ENCODE data around the gene ZMIZ1.

Gene ZMIZ1

GRCh38 chr10:79316671-79317431 lies 248.1 kb downstream of the ZMIZ1 start:
- Histone ChIP-seq H3K4me3 (ENCODE audit: low read depth, low read length) (no peak overlapping the region), H3K36me3 (ENCODE audit: control insufficient read depth, insufficient read depth, low read length) (peaks cover 19% of the 10 kb centered on the region), H3K27ac (ENCODE audit: low read depth, low read length) (peak overlapping the region; percentile 76), H3K9me3 (ENCODE audit: control insufficient read depth, insufficient read depth, low read length) (no peaks in the 10 kb centered on the region), H3K27me3 (ENCODE audit: control insufficient read depth, insufficient read depth, low read length) (no peaks in the 10 kb centered on the region), H3K4me1 (ENCODE audit: control insufficient read depth, insufficient read depth, low read length) (peaks cover 19% of the 10 kb centered on the region), H3K9ac (ENCODE audit: low read depth, low read length) (no peak overlapping the region)

GRCh38 chr10:79318369-79318768 lies 249.6 kb downstream of the ZMIZ1 start:
- Histone ChIP-seq H3K4me3 (ENCODE audit: low read depth, low read length) (no peak overlapping the region), H3K9ac (ENCODE audit: low read depth, low read length) (no peak overlapping the region), H3K9me3 (ENCODE audit: control insufficient read depth, insufficient read depth, low read length) (no peaks in the 10 kb centered on the region), H3K27ac (ENCODE audit: low read depth, low read length) (peak overlapping the region; percentile 74), H3K27me3 (ENCODE audit: control insufficient read depth, insufficient read depth, low read length) (no peaks in the 10 kb centered on the region), H3K4me1 (ENCODE audit: control insufficient read depth, insufficient read depth, low read length) (peaks cover 19% of the 10 kb centered on the region), H3K36me3 (ENCODE audit: control insufficient read depth, insufficient read depth, low read length) (peaks cover 8% of the 10 kb centered on the region; the same call in 1 of the 2 replicates)

- peaks cover 19% of the 10 kb centered on the region for H3K4me1 ChIP-seq (ENCODE audit: control insufficient read depth, insufficient read depth, low read length)
- no peaks in the 10 kb centered on the region for H3K27me3 ChIP-seq (ENCODE audit: control insufficient read depth, insufficient read depth, low read length)
- no peak overlapping the region for H3K27ac ChIP-seq (ENCODE audit: low read depth, low read length)
- H3K9me3 ChIP-seq (ENCODE audit: control insufficient read depth, insufficient read depth, low read length) = no peaks in the 10 kb centered on the region
- H3K4me3 ChIP-seq (ENCODE audit: low read depth, low read length) = no peak overlapping the region
- 0 out of 2 replicates have a peak, but pooled peaks cover 3% of the 10 kb centered on the region for H3K36me3 ChIP-seq (ENCODE audit: control insufficient read depth, insufficient read depth, low read length)
- H3K9ac ChIP-seq (ENCODE audit: low read depth, low read length) = no peak overlapping the region
Observed at GRCh38 chr10:79319115-79319771, 250.5 kb downstream of the ZMIZ1 start.

- peaks cover 19% of the 10 kb centered on the region for H3K4me1 ChIP-seq (ENCODE audit: control insufficient read depth, insufficient read depth, low read length)
- H3K27ac ChIP-seq (ENCODE audit: low read depth, low read length) = no peak overlapping the region
Observed at GRCh38 chr10:79320316-79320715, 251.6 kb downstream of the ZMIZ1 start.

GRCh38 chr10:79320820-79321493 lies 252.2 kb downstream of the ZMIZ1 start:
- no peaks in the 10 kb centered on the region for H3K9me3 ChIP-seq (ENCODE audit: control insufficient read depth, insufficient read depth, low read length)
- no peak overlapping the region for H3K27ac ChIP-seq (ENCODE audit: low read depth, low read length)
- peaks cover 19% of the 10 kb centered on the region for H3K4me1 ChIP-seq (ENCODE audit: control insufficient read depth, insufficient read depth, low read length)
- H3K36me3 ChIP-seq (ENCODE audit: control insufficient read depth, insufficient read depth, low read length) = no peaks in the 10 kb centered on the region
- H3K9ac ChIP-seq (ENCODE audit: low read depth, low read length) = no peak overlapping the region
- H3K27me3 ChIP-seq (ENCODE audit: control insufficient read depth, insufficient read depth, low read length) = no peaks in the 10 kb centered on the region
- H3K4me3 ChIP-seq (ENCODE audit: low read depth, low read length) = no peak overlapping the region

More at GRCh38 chr10:79320316-79320715, 251.6 kb downstream of the ZMIZ1 start:
- Histone ChIP-seq H3K36me3 (ENCODE audit: control insufficient read depth, insufficient read depth, low read length) (0 out of 2 replicates have a peak, but pooled peaks cover under 1% of the 10 kb centered on the region), H3K27me3 (ENCODE audit: control insufficient read depth, insufficient read depth, low read length) (no peaks in the 10 kb centered on the region), H3K9me3 (ENCODE audit: control insufficient read depth, insufficient read depth, low read length) (no peaks in the 10 kb centered on the region), H3K4me3 (ENCODE audit: low read depth, low read length) (no peak overlapping the region), H3K9ac (ENCODE audit: low read depth, low read length) (no peak overlapping the region)

- Histone ChIP-seq H3K27me3 (ENCODE audit: control insufficient read depth, insufficient read depth, low read length) (no peaks in the 10 kb centered on the region), H3K4me1 (ENCODE audit: control insufficient read depth, insufficient read depth, low read length) (peaks cover 18% of the 10 kb centered on the region), H3K4me3 (ENCODE audit: low read depth, low read length) (no peak overlapping the region), H3K9me3 (ENCODE audit: control insufficient read depth, insufficient read depth, low read length) (no peaks in the 10 kb centered on the region), H3K9ac (ENCODE audit: low read depth, low read length) (no peak overlapping the region), H3K36me3 (ENCODE audit: control insufficient read depth, insufficient read depth, low read length) (no peaks in the 10 kb centered on the region), H3K27ac (ENCODE audit: low read depth, low read length) (no peak overlapping the region)
Observed at GRCh38 chr10:79321494-79321882, 252.7 kb downstream of the ZMIZ1 start.

- Histone ChIP-seq H3K36me3 (ENCODE audit: control insufficient read depth, insufficient read depth, low read length) (no peaks in the 10 kb centered on the region), H3K9me3 (ENCODE audit: control insufficient read depth, insufficient read depth, low read length) (no peaks in the 10 kb centered on the region), H3K4me3 (ENCODE audit: low read depth, low read length) (no peak overlapping the region), H3K9ac (ENCODE audit: low read depth, low read length) (no peak overlapping the region), H3K4me1 (ENCODE audit: control insufficient read depth, insufficient read depth, low read length) (peaks cover 14% of the 10 kb centered on the region), H3K27ac (ENCODE audit: low read depth, low read length) (no peak overlapping the region), H3K27me3 (ENCODE audit: control insufficient read depth, insufficient read depth, low read length) (no peaks in the 10 kb centered on the region)
Observed at GRCh38 chr10:79321951-79322350, 253.2 kb downstream of the ZMIZ1 start.

- Histone ChIP-seq H3K27ac (ENCODE audit: low read depth, low read length) (no peak overlapping the region), H3K36me3 (ENCODE audit: control insufficient read depth, insufficient read depth, low read length) (no peaks in the 10 kb centered on the region)
Observed at GRCh38 chr10:79322616-79323543, 254.1 kb downstream of the ZMIZ1 start.

GRCh38 chr10:79323602-79324001 lies 254.8 kb downstream of the ZMIZ1 start:
- Histone ChIP-seq H3K4me3 (ENCODE audit: low read depth, low read length) (no peak overlapping the region), H3K9me3 (ENCODE audit: control insufficient read depth, insufficient read depth, low read length) (no peaks in the 10 kb centered on the region), H3K27me3 (ENCODE audit: control insufficient read depth, insufficient read depth, low read length) (no peaks in the 10 kb centered on the region), H3K4me1 (ENCODE audit: control insufficient read depth, insufficient read depth, low read length) (no peaks in the 10 kb centered on the region), H3K27ac (ENCODE audit: low read depth, low read length) (no peak overlapping the region), H3K9ac (ENCODE audit: low read depth, low read length) (no peak overlapping the region), H3K36me3 (ENCODE audit: control insufficient read depth, insufficient read depth, low read length) (no peaks in the 10 kb centered on the region)

More at GRCh38 chr10:79322616-79323543, 254.1 kb downstream of the ZMIZ1 start:
- Histone ChIP-seq H3K9me3 (ENCODE audit: control insufficient read depth, insufficient read depth, low read length) (no peaks in the 10 kb centered on the region), H3K9ac (ENCODE audit: low read depth, low read length) (no peak overlapping the region), H3K4me1 (ENCODE audit: control insufficient read depth, insufficient read depth, low read length) (peaks cover 4% of the 10 kb centered on the region), H3K27me3 (ENCODE audit: control insufficient read depth, insufficient read depth, low read length) (no peaks in the 10 kb centered on the region), H3K4me3 (ENCODE audit: low read depth, low read length) (no peak overlapping the region)

- Histone ChIP-seq H3K9me3 (ENCODE audit: control insufficient read depth, insufficient read depth, low read length) (no peaks in the 10 kb centered on the region), H3K27ac (ENCODE audit: low read depth, low read length) (no peak overlapping the region), H3K27me3 (ENCODE audit: control insufficient read depth, insufficient read depth, low read length) (no peaks in the 10 kb centered on the region), H3K4me3 (ENCODE audit: low read depth, low read length) (no peak overlapping the region), H3K36me3 (ENCODE audit: control insufficient read depth, insufficient read depth, low read length) (no peaks in the 10 kb centered on the region), H3K4me1 (ENCODE audit: control insufficient read depth, insufficient read depth, low read length) (no peaks in the 10 kb centered on the region), H3K9ac (ENCODE audit: low read depth, low read length) (no peak overlapping the region)
Observed at GRCh38 chr10:79324032-79324695, 255.4 kb downstream of the ZMIZ1 start.

Data from HUES48 (cell line).